Measurements from ENCODE around the gene CDK13. TPM values are rescaled to one million over a fixed set of nuclear protein-coding genes. Genes with fewer than 3 reads are reported as not detected.

Gene CDK13
- total RNA-seq, 1 experiment from 2014 or later = 34.9 TPM

- ChIA-PET POLR2A (ENCODE audit: unreplicated experiment) (no interaction called here), CTCF (no interaction called here)
- no peak for ATAC-seq
- Histone ChIP-seq H3K9me2 (replicated peaks; ENCODE audit: low read length) (no peaks in the 10 kb centered on the region), H3K9ac (ENCODE audit: low read length) (no peak overlapping the region), H3K4me3 (ENCODE audit: low read length) (no peak overlapping the region), H3K27ac (ENCODE audit: low read length) (no peak overlapping the region), H3K4me2 (ENCODE audit: low read length) (no peak overlapping the region), H2AFZ (ENCODE audit: low read length) (no peak overlapping the region), H3K9me3 (ENCODE audit: low read length) (no peaks in the 10 kb centered on the region), H4K20me1 (ENCODE audit: low read length) (no peaks in the 10 kb centered on the region), H3K27me3 (ENCODE audit: low read length) (no peaks in the 10 kb centered on the region), H3K79me2 (ENCODE audit: low read length) (no peaks in the 10 kb centered on the region), H3F3A (ENCODE audit: low read length, unreplicated experiment) (no peaks in the 10 kb centered on the region), H3K36me3 (ENCODE audit: low read depth, low read length) (no peaks in the 10 kb centered on the region), H3K4me1 (ENCODE audit: insufficient read depth, low read length) (no peaks in the 10 kb centered on the region)
- intact Hi-C loops (cut with micrococcal nuclease) = no loop called here
- TF ChIP-seq EZH2phosphoT487 (IDR thresholded peaks at IDR 0.05; ENCODE audit: borderline replicate concordance, low read length) = no peak
- TF ChIP-seq EZH2 (IDR thresholded peaks at IDR 0.05; ENCODE audit: low read length, unreplicated experiment) = no peak
- no peak for TF ChIP-seq CTCF (conservative IDR thresholded peaks at IDR 0.05; ENCODE audit: low read depth, low read length)
- BruUV-seq (replicated peaks) = no TSS peak
- DNase-seq = no peak
Measured at GRCh38 chr7:40024048-40024447, 74.0 kb downstream of the CDK13 start.

GRCh38 chr7:40024841-40025240 is 74.8 kb downstream of the CDK13 start:
- no TSS peak for BruUV-seq (replicated peaks)
- Histone ChIP-seq H3K4me2 (ENCODE audit: low read length) (no peak overlapping the region), H3K9me2 (replicated peaks; ENCODE audit: low read length) (no peaks in the 10 kb centered on the region), H3K4me1 (ENCODE audit: insufficient read depth, low read length) (no peaks in the 10 kb centered on the region), H3K4me3 (ENCODE audit: low read length) (no peak overlapping the region), H3K9me3 (ENCODE audit: low read length) (no peaks in the 10 kb centered on the region), H3K27ac (ENCODE audit: low read length) (no peak overlapping the region), H3F3A (ENCODE audit: low read length, unreplicated experiment) (no peaks in the 10 kb centered on the region), H3K9ac (ENCODE audit: low read length) (no peak overlapping the region), H4K20me1 (ENCODE audit: low read length) (no peaks in the 10 kb centered on the region), H3K79me2 (ENCODE audit: low read length) (no peaks in the 10 kb centered on the region), H3K27me3 (ENCODE audit: low read length) (no peaks in the 10 kb centered on the region), H2AFZ (ENCODE audit: low read length) (no peak overlapping the region), H3K36me3 (ENCODE audit: low read depth, low read length) (no peaks in the 10 kb centered on the region)
- CTCF ChIA-PET = no interaction called here
- DNase-seq (no peak), ATAC-seq (no peak)
- TF ChIP-seq EZH2 (IDR thresholded peaks at IDR 0.05; ENCODE audit: low read length, unreplicated experiment) (no peak), CTCF (conservative IDR thresholded peaks at IDR 0.05; ENCODE audit: low read depth, low read length) (no peak), EZH2phosphoT487 (IDR thresholded peaks at IDR 0.05; ENCODE audit: borderline replicate concordance, low read length) (no peak)
- POLR2A ChIA-PET (ENCODE audit: unreplicated experiment) = no interaction called here
- intact Hi-C loops (cut with micrococcal nuclease) = no loop called here

- H3K27me3 ChIP-seq (ENCODE audit: low read length) = no peaks in the 10 kb centered on the region
- no peaks in the 10 kb centered on the region for H3K79me2 ChIP-seq (ENCODE audit: low read length)
- BruUV-seq (replicated peaks) = no TSS peak
- no peaks in the 10 kb centered on the region for H3F3A ChIP-seq (ENCODE audit: low read length, unreplicated experiment)
- H3K4me1 ChIP-seq (ENCODE audit: insufficient read depth, low read length) = no peaks in the 10 kb centered on the region
- no peak for TF ChIP-seq EZH2phosphoT487 (IDR thresholded peaks at IDR 0.05; ENCODE audit: borderline replicate concordance, low read length)
- TF ChIP-seq EZH2 (IDR thresholded peaks at IDR 0.05; ENCODE audit: low read length, unreplicated experiment) = no peak
- TF ChIP-seq CTCF (conservative IDR thresholded peaks at IDR 0.05; ENCODE audit: low read depth, low read length) = no peak
- H3K9me2 ChIP-seq (replicated peaks; ENCODE audit: low read length) = no peaks in the 10 kb centered on the region
- no peaks in the 10 kb centered on the region for H4K20me1 ChIP-seq (ENCODE audit: low read length)
- DNase-seq (no peak), ATAC-seq (no peak)
- H3K4me3 ChIP-seq (ENCODE audit: low read length) = no peak overlapping the region
- CTCF ChIA-PET = no interaction called here
- H3K9me3 ChIP-seq (ENCODE audit: low read length) = no peaks in the 10 kb centered on the region
- no peak overlapping the region for H3K4me2 ChIP-seq (ENCODE audit: low read length)
- no peak overlapping the region for H2AFZ ChIP-seq (ENCODE audit: low read length)
- POLR2A ChIA-PET (ENCODE audit: unreplicated experiment) = no interaction called here
- intact Hi-C loops (cut with micrococcal nuclease) = no loop called here
- H3K27ac ChIP-seq (ENCODE audit: low read length) = no peak overlapping the region
- H3K9ac ChIP-seq (ENCODE audit: low read length) = no peak overlapping the region
- H3K36me3 ChIP-seq (ENCODE audit: low read depth, low read length) = no peaks in the 10 kb centered on the region
Measured at GRCh38 chr7:40027545-40027944, 77.5 kb downstream of the CDK13 start.
